ENCODE results near the gene CFAP46.

The CFAP46 gene

GRCh38 chr10:132873395-132873794 is 69.0 kb downstream of the CFAP46 start:
- TF ChIP-seq PATZ1 (CRISPR knock-in tag; IDR thresholded peaks at IDR 0.05; ENCODE audit: borderline replicate concordance), result no peak
- no peak for TF ChIP-seq TSHZ2 (CRISPR knock-in tag; IDR thresholded peaks at IDR 0.05)
- TF ChIP-seq ESRRG (CRISPR knock-in tag; IDR thresholded peaks at IDR 0.05), result no peak
- TF ChIP-seq TCF4 (CRISPR knock-in tag; IDR thresholded peaks at IDR 0.05; ENCODE audit: borderline replicate concordance), result no peak
- no peak for TF ChIP-seq ZFP30 (CRISPR knock-in tag; IDR thresholded peaks at IDR 0.05)
- no peak for TF ChIP-seq CREB5 (CRISPR knock-in tag; IDR thresholded peaks at IDR 0.05; ENCODE audit: low read depth)
- TF ChIP-seq POU6F1 (CRISPR knock-in tag; IDR thresholded peaks at IDR 0.05; ENCODE audit: borderline replicate concordance, low read depth), result no peak
- no peak for TF ChIP-seq TOX (CRISPR knock-in tag; IDR thresholded peaks at IDR 0.05; ENCODE audit: borderline replicate concordance)
- no peak for TF ChIP-seq CSRNP3 (CRISPR knock-in tag; IDR thresholded peaks at IDR 0.05)
- TF ChIP-seq CSDC2 (CRISPR knock-in tag; IDR thresholded peaks at IDR 0.05), result no peak
- no peak for TF ChIP-seq RARB (CRISPR knock-in tag; IDR thresholded peaks at IDR 0.05)
- TF ChIP-seq BACH2 (CRISPR knock-in tag; IDR thresholded peaks at IDR 0.05; ENCODE audit: borderline replicate concordance), result no peak
- TF ChIP-seq ARNTL (CRISPR knock-in tag; IDR thresholded peaks at IDR 0.05; ENCODE audit: borderline replicate concordance, low read depth), result no peak
- TF ChIP-seq ZNF70 (CRISPR knock-in tag; IDR thresholded peaks at IDR 0.05), result no peak
- no peak for TF ChIP-seq GLIS3 (CRISPR knock-in tag; IDR thresholded peaks at IDR 0.05)
- no peak for TF ChIP-seq ZNF8 (CRISPR knock-in tag; IDR thresholded peaks at IDR 0.05)
- no peak for TF ChIP-seq ZFP3 (CRISPR knock-in tag; IDR thresholded peaks at IDR 0.05)
- ATAC-seq, result no peak

DNA sequence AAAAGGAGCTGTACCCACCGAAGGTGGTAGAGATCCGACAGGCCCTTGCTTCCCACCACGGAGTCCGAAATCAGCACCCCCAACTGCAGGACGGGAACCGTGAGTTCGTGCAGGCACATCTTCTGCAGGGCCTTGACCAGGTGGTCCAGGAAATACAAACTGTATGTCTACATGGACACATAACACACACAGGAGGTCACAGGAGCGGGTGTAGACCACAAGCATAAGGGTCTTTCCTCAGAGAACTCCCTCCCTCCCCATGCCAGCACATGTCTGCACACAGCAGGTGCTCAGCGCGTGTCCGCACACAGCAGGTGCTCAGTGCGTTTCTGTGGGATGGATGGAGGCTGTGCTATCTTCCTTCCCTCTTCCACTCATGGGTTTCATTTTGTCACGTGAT is 69.7 kb downstream of the CFAP46 start:
- no peak for TF ChIP-seq ZNF565 (CRISPR knock-in tag; conservative IDR thresholded peaks at IDR 0.05; ENCODE audit: low read depth)
- TF ChIP-seq CSDC2 (CRISPR knock-in tag; IDR thresholded peaks at IDR 0.05), result no peak
- TF ChIP-seq SNAI2 (CRISPR knock-in tag; IDR thresholded peaks at IDR 0.05), result no peak
- TF ChIP-seq CSRNP3 (CRISPR knock-in tag; IDR thresholded peaks at IDR 0.05), result no peak
- TF ChIP-seq GLIS3 (CRISPR knock-in tag; IDR thresholded peaks at IDR 0.05), result no peak
- TF ChIP-seq ZC3H10 (CRISPR knock-in tag; IDR thresholded peaks at IDR 0.05), result no peak
- no peak for TF ChIP-seq PATZ1 (CRISPR knock-in tag; IDR thresholded peaks at IDR 0.05; ENCODE audit: borderline replicate concordance)
- TF ChIP-seq OSR1 (CRISPR knock-in tag; IDR thresholded peaks at IDR 0.05), result no peak
- TF ChIP-seq POU6F1 (CRISPR knock-in tag; IDR thresholded peaks at IDR 0.05; ENCODE audit: borderline replicate concordance, low read depth), result no peak
- no peak for TF ChIP-seq ARNTL (CRISPR knock-in tag; IDR thresholded peaks at IDR 0.05; ENCODE audit: borderline replicate concordance, low read depth)
- ATAC-seq, result no peak

Measured in SK-N-SH treated with all-trans-retinoic acid at 6 μM for 48 hours (cell line).